GM12875 (cell line): ENCODE data around the gene NWD2.
"Not testable (repeated sequence)": the region's sequence is repeated elsewhere in the genome, so short reads cannot be mapped to it uniquely, and the experiment has no call there.

Experiments used
- H3K4me3 ChIP-seq: one replicate; pipeline ENCODE4 v1.5.1; 2011; ENCODE audit warnings: low read depth, low read length, control low read depth
- TF ChIP-seq, protein P1 (sequence below): IDR thresholded peaks from 2 replicates; pipeline ENCODE4 v1.5.1; 2011; ENCODE audit warnings: low read depth, mild to moderate bottlenecking, control low read depth, inconsistent platforms, low read length, moderate library complexity, borderline replicate concordance; ENCODE audit not compliant: insufficient read depth

Gene NWD2

DNA sequence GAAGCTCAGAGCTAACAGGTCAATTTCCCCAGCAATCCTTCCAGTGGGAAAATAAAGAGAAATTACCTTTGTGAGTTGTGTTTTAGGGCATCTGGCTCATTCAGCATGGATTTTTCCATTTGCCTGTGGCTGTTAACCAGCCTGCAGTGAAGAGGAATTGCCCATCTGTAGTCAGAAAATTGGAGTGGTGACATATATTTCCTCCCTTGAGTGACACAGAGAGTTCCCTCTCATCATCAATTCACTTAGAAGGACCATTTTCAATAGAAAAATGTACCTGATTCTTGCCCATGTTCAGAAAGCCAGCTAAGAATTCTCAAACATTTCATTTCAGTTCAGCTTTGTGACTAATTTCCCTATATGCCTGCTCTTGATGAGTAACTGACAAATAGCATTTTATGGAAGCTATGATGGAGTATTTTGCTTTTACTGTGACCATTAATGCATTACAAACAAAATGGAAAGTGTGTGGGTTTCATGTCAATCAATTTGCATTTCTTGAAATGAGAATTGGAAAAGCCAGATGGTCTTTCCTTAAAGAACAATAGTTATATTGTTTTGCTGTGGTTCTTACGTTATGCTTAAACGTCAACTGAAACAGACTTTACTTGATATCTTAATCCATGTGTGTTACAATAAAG, 155.8 kb downstream of the NWD2 start:
- TF ChIP-seq, protein P1, sequence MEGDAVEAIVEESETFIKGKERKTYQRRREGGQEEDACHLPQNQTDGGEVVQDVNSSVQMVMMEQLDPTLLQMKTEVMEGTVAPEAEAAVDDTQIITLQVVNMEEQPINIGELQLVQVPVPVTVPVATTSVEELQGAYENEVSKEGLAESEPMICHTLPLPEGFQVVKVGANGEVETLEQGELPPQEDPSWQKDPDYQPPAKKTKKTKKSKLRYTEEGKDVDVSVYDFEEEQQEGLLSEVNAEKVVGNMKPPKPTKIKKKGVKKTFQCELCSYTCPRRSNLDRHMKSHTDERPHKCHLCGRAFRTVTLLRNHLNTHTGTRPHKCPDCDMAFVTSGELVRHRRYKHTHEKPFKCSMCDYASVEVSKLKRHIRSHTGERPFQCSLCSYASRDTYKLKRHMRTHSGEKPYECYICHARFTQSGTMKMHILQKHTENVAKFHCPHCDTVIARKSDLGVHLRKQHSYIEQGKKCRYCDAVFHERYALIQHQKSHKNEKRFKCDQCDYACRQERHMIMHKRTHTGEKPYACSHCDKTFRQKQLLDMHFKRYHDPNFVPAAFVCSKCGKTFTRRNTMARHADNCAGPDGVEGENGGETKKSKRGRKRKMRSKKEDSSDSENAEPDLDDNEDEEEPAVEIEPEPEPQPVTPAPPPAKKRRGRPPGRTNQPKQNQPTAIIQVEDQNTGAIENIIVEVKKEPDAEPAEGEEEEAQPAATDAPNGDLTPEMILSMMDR = no peak
- no peak overlapping the region for H3K4me3 ChIP-seq

DNA sequence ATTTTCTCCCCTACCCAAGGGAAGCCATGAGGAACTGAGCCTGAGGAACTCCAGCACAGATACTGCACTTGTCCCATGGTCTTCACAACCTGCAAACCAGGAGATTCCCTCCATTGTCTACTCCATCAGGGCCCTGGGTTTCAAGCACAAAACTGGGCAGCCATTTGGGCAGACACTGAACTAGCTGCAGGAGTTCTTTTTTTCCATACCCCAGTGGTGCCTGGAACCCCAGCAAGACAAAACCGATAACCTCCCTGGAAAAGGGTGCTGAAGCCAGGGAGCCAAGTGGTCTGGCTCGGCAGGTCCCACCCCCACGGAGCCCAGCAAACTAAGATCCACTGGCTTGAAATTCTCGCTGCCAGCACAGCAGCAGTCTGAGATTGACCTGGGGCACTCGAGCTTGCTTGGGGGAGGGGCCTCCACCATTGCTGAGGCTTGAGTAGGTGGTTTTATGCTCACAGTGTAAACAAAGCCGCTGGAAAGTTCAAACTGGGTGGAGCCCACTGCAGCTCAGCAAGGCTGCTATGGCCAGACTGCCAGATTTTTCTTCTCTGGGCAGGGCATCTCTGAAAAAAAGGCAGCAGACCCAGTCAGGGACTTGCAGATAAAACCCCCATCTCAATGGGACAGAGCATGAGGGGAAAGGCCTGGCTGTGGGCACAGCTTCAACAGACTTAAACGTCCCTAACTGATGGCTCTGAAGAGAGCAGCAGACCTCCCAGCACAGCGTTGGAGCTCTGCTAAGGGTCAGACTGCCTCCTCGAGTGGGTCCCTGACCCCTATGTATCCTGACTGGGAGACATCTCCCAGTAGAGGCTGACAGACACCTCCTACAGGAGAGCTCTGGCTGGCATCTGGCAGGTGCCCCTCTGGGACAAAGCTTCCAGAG, 163.6 kb downstream of the NWD2 start:
- not testable (repeated sequence) for H3K4me3 ChIP-seq

DNA sequence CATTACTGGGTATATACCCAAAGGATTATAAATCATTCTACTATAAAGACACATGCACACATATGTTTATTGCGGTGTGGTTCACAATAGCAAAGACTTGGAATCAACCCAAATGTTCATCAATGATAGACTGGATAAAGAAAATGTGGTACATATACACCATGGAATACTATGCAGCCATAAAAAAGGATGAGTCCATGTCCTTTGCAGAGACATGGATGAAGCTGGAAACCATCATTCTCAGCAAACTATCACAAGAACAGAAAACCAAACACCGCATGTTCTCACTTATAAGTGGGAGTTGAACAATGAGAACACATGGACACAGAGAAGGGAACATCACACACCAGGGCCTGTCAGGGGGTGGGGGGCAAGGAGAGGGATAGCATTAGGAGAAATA, 169.1 kb downstream of the NWD2 start:
- not testable (repeated sequence) for H3K4me3 ChIP-seq

DNA sequence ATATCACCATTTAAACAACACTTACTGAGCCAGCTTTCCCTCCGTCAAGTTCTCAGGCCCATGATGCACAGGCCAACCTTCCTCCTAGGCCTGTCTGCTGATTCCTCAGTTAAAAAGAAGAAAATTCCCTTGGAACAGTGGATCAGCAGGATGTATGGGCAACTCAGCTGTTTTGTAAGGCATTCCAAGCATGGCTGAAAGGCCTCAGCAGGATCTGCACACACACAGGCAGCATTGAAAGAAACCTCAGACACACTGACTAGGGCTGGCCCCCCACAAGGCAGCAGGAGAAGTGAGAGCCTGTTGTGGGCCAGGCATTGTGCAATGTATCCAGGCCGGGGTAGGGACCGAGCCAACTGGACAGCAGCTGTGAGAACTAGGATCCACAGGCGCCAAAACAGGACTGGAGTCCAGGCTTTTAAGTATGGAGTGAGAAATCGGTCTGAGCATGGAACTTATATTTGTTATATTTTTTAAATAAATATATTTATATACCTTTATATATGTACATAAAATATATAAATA, 171.4 kb downstream of the NWD2 start:
- TF ChIP-seq, protein P1 = no peak
- H3K4me3 ChIP-seq = no peak overlapping the region

DNA sequence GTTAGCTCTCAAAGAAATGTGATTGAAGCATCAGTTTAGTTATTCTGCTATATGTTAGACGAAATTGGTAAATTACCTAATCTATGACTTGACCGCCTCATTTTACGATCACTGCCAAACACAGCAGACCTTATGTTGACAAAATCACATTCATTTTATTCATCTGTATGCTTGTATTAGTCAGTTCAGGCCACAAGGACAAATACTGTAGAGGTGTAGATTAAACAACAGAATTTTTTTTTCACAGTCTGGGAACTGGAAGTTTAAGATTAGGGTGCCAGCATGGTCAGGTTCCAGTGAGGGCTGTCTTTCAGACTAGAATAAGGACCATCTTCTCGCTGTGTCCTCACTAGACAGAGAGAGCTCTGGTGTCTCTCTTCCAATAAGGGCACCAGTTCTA, 177.1 kb downstream of the NWD2 start:
- TF ChIP-seq, protein P1 = no peak
- H3K4me3 ChIP-seq = no peak overlapping the region

DNA sequence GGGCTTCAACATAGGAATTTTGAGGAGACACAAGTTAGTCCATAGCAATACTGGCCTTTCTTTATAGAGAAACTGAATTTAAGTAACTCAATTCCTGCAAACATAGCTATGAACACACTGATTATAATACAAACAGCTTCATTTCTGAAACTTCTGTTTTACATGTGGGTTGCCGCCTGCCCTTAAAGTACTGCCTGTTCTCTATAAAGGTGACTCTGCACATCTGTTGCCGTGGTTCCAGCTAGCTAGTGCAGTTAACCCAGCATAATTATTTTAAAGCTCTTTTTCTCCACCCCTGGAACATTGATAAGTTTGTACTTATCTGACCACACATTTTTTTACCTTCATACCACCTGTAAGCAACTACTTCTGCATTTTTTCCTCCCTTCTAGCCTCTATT, 177.6 kb downstream of the NWD2 start:
- no peak overlapping the region for H3K4me3 ChIP-seq
- TF ChIP-seq, protein P1 = no peak

DNA sequence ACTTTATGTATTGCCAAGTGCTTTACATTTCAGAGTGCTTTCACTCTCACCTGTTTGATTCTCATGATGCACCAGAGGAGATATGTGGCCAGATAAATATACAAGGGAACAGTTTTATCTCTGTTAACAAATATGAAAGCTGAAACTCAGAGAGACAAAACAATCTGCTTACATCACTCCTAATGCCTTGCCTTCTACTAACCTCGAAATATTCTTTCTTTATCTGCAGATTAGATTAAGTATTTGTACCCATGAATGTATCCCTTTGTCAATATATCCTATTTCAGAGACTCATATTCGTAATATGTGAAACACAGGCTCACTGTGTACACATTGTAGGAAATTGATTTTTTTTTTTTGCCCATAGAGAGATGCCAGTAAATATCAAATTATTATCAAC, 178.1 kb downstream of the NWD2 start:
- H3K4me3 ChIP-seq = no peak overlapping the region
- TF ChIP-seq, protein P1 = no peak

DNA sequence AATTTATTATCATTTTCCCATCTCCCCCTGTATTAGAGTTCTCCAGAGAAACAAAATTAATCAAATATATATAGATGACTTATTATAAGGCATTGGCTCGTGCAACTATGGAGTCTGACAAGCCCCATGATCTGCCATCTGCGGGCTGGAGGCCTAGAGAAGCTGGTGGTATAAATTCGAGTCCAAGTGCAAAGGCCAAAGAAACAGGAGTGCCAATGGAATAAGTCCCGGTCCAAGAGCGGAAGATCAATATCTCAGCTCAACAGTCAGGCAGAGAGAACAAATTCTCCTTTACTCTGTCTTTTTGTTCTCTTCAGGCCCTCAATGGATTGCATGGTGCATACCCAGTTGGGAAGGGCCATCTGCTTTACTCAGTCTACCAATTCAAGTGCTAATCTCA, 178.8 kb downstream of the NWD2 start:
- H3K4me3 ChIP-seq = no peak overlapping the region
- TF ChIP-seq, protein P1 = no peak
